Cardiac muscle cell (in vitro differentiated cells and primary cell): ENCODE measurements around the gene TMEM164. TPM values are rescaled to one million over a fixed set of nuclear protein-coding genes. Genes with fewer than 3 reads are reported as not detected.

Source experiments
- DNase-seq, 2 donors: peaks; one replicate each; pipeline versions ENCODE4 v3.0.0 to v3.0.0-alpha.2; 2010 to 2017; ENCODE audit warnings: low read depth in 1 of 2, low spot score in 1 of 2
- H3K27ac ChIP-seq: fragments of 200-600 bp; sonication (generic); 2 replicates; pipeline ENCODE4 v1.5.1; 2016
- H3K27me3 ChIP-seq: fragments of 200-600 bp; sonication (generic); 2 replicates; pipeline ENCODE4 v1.6.0; 2016; ENCODE audit warnings: control low read depth
- H3K36me3 ChIP-seq: fragments of 200-600 bp; sonication (generic); 2 replicates; pipeline ENCODE4 v1.5.1; 2016; ENCODE audit warnings: control low read depth
- H3K4me1 ChIP-seq: fragments of 200-600 bp; sonication (generic); 2 replicates; pipeline ENCODE4 v1.8.1; 2017; ENCODE audit warnings: low read depth, mild to moderate bottlenecking, mixed run types
- H3K4me3 ChIP-seq: fragments of 200-600 bp; sonication (generic); 2 replicates; pipeline ENCODE4 v1.5.1; 2016; ENCODE audit warnings: mild to moderate bottlenecking
- H3K9me3 ChIP-seq: fragments of 200-600 bp; sonication (generic); 2 replicates; pipeline ENCODE4 v1.5.1; 2017; ENCODE audit warnings: low read depth, mild to moderate bottlenecking, control low read depth
- CTCF ChIP-seq: IDR thresholded peaks from 2 replicates; pipeline ENCODE4 v1.5.1; 2012; ENCODE audit warnings: low read depth, mild to moderate bottlenecking, low read length
- polyA plus RNA-seq: library from polyadenylated mRNA; unstranded; fragments of >200 nt; fragmentation: Nextera tagmentation; extraction: Ambion mirVana; gene quantifications from 2 replicates; pipeline ENCODE4 v1.2.1, GENCODE V29; 2016
- total RNA-seq: library from RNA; depleted of rRNA; stranded (reverse); fragments of >200 nt; gene quantifications from 2 replicates; pipeline ENCODE4 v1.2.3, GENCODE V29; 2016

TMEM164 gene
- total and polyA plus RNA-seq, 2 experiments from 2014 or later = 6.8 to 70.3 TPM

- Histone ChIP-seq H3K36me3 (no peaks in the 10 kb centered on the region), H3K9me3 (no peaks in the 10 kb centered on the region), H3K4me1 (peaks cover 8% of the 10 kb centered on the region), H3K27ac (no peak overlapping the region), H3K4me3 (no peak overlapping the region), H3K27me3 (no peaks in the 10 kb centered on the region)
- DNase-seq = no peak
- TF ChIP-seq CTCF = no peak
These were observed 53.5 kb downstream of the TMEM164 start for GRCh38 chrX:110056419-110056818.

GRCh38 chrX:110059410-110059809 is 56.5 kb downstream of the TMEM164 start:
- Histone ChIP-seq H3K4me1 (peaks cover 8% of the 10 kb centered on the region), H3K27me3 (no peaks in the 10 kb centered on the region), H3K36me3 (no peaks in the 10 kb centered on the region), H3K4me3 (no peak overlapping the region), H3K27ac (peak overlapping the region; percentile 19), H3K9me3 (no peaks in the 10 kb centered on the region)
- no peak for DNase-seq
- TF ChIP-seq CTCF = no peak

- DNase-seq = no peak
- no peaks in the 10 kb centered on the region for H3K36me3 ChIP-seq
- H3K27ac ChIP-seq = no peak overlapping the region
- H3K4me3 ChIP-seq = no peak overlapping the region
- H3K9me3 ChIP-seq = no peaks in the 10 kb centered on the region
- H3K27me3 ChIP-seq = no peaks in the 10 kb centered on the region
- peaks cover 8% of the 10 kb centered on the region for H3K4me1 ChIP-seq
- TF ChIP-seq CTCF = no peak
These were observed 57.4 kb downstream of the TMEM164 start for GRCh38 chrX:110060317-110060716.

- H3K4me3 ChIP-seq = no peak overlapping the region
- no peak for TF ChIP-seq CTCF
- H3K27me3 ChIP-seq = no peaks in the 10 kb centered on the region
- no peaks in the 10 kb centered on the region for H3K36me3 ChIP-seq
- peaks cover 8% of the 10 kb centered on the region for H3K4me1 ChIP-seq
- no peaks in the 10 kb centered on the region for H3K9me3 ChIP-seq
- H3K27ac ChIP-seq = no peak overlapping the region
- DNase-seq = peak in 1 of 2 donors; percentile 27
These were observed 58.1 kb downstream of the TMEM164 start for GRCh38 chrX:110060846-110061537.

- no peak for TF ChIP-seq CTCF
These were observed 60.0 kb downstream of the TMEM164 start for GRCh38 chrX:110062919-110063318.

More at GRCh38 chrX:110062919-110063318, 60.0 kb downstream of the TMEM164 start:
- H3K4me1 ChIP-seq = peaks cover 25% of the 10 kb centered on the region
- H3K36me3 ChIP-seq = no peaks in the 10 kb centered on the region
- no peak for DNase-seq
- H3K4me3 ChIP-seq = no peak overlapping the region
- H3K27me3 ChIP-seq = no peaks in the 10 kb centered on the region
- H3K27ac ChIP-seq = no peak overlapping the region
- no peaks in the 10 kb centered on the region for H3K9me3 ChIP-seq
